HepG2 (cell line): ENCODE results near the gene TRABD. TPM values are rescaled to one million over a fixed set of nuclear protein-coding genes. Genes with fewer than 3 reads are reported as not detected.
A peak's percentile ranks its signal among the peaks of the same experiment; 100 is the strongest.

Experiments
- ERF ChIP-seq: IDR thresholded peaks from 2 replicates; pipeline ENCODE4 v1.6.1; 2018; ENCODE audit warnings: missing biosample characterization, missing genetic modification reagents
- ETV5 ChIP-seq: IDR thresholded peaks from 2 replicates; pipeline ENCODE4 v1.6.1; 2018; ENCODE audit warnings: missing biosample characterization, missing genetic modification reagents, inconsistent platforms, borderline replicate concordance
- FOXP4 ChIP-seq: sonication (generic); formaldehyde crosslinking; IDR thresholded peaks from 2 replicates; pipeline ENCODE4 v1.4.0; 2020; ENCODE audit warnings: missing genetic modification reagents
- HNRNPK ChIP-seq: fragments of 200-400 bp; formaldehyde crosslinking; IDR thresholded peaks from 2 replicates; pipeline ENCODE4 v1.6.1; 2018; ENCODE audit warnings: low read length, low read depth, moderate library complexity, mild to moderate bottlenecking; ENCODE audit not compliant: poor library complexity, severe bottlenecking
- KDM5B ChIP-seq: sonication (generic); formaldehyde crosslinking; IDR thresholded peaks from 2 replicates; pipeline ENCODE4 v1.4.0; 2020; ENCODE audit warnings: missing genetic modification reagents, mild to moderate bottlenecking, borderline replicate concordance
- MTA1 ChIP-seq: sonication (generic); formaldehyde crosslinking; IDR thresholded peaks from 2 replicates; pipeline ENCODE4 v1.4.0; 2020; ENCODE audit warnings: missing genetic modification reagents, mild to moderate bottlenecking, borderline replicate concordance
- MTA3 ChIP-seq: sonication (generic); formaldehyde crosslinking; IDR thresholded peaks from 2 replicates; pipeline ENCODE4 v1.4.0; 2020; ENCODE audit warnings: missing genetic modification reagents
- MZF1 ChIP-seq: sonication (generic); formaldehyde crosslinking; IDR thresholded peaks from 2 replicates; pipeline ENCODE4 v1.8.1; 2023; ENCODE audit warnings: mild to moderate bottlenecking, missing genetic modification reagents, borderline replicate concordance
- PCBP1 ChIP-seq: fragments of 200-400 bp; formaldehyde crosslinking; IDR thresholded peaks from 2 replicates; pipeline ENCODE4 v1.6.1; 2017; ENCODE audit warnings: mild to moderate bottlenecking, low read depth, low read length, borderline replicate concordance
- TFDP2 ChIP-seq: sonication (generic); formaldehyde crosslinking; IDR thresholded peaks from 2 replicates; pipeline ENCODE4 v1.4.0; 2020; ENCODE audit warnings: missing genetic modification reagents
- ZNF598 ChIP-seq: sonication (generic); formaldehyde crosslinking; IDR thresholded peaks from 2 replicates; pipeline ENCODE4 v1.5.1; 2020; ENCODE audit warnings: mild to moderate bottlenecking, missing genetic modification reagents, borderline replicate concordance
- ZNF839 ChIP-seq: sonication (generic); formaldehyde crosslinking; IDR thresholded peaks from 2 replicates; pipeline ENCODE4 v1.4.0; 2020; ENCODE audit warnings: missing genetic modification reagents, mild to moderate bottlenecking, borderline replicate concordance
- polyA plus RNA-seq, 8 experiments: library from polyadenylated mRNA; depleted of rRNA in 3 of 8; stranded (reverse) in 7 of 8; unstranded in 1 of 8; fragments of >200 nt; fragmentation: Illumina TruSeq in 4 of 8; extraction: Trizol in 4 of 8; gene quantifications; 2 replicates each; pipeline versions ENCODE4 v1.2.1 to v1.2.3, GENCODE V29; 2011 to 2016; ENCODE audit warnings: low read depth in 4 of 8, missing spikeins in 1 of 8, mixed read lengths in 1 of 8; ENCODE audit not compliant: insufficient read depth in 1 of 8
- total RNA-seq, 5 experiments: library from RNA; depleted of rRNA; stranded (reverse); fragments of >200 nt; fragmentation: Illumina TruSeq; extraction: Trizol; gene quantifications; 2 replicates each; pipeline ENCODE4 v1.2.3, GENCODE V29; 2016; ENCODE audit warnings: low read depth in 1 of 5
- TF ChIP-seq, protein P1 (sequence below): sonication (generic); formaldehyde crosslinking; IDR thresholded peaks from 2 replicates; pipeline ENCODE4 v1.8.1; 2023; ENCODE audit warnings: missing genetic modification reagents, inconsistent platforms, borderline replicate concordance
- TF ChIP-seq, protein P2 (sequence below): sonication (generic); formaldehyde crosslinking; IDR thresholded peaks from 2 replicates; pipeline ENCODE4 v1.5.1; 2020; ENCODE audit warnings: mild to moderate bottlenecking, moderate library complexity, missing genetic modification reagents
- TF ChIP-seq, protein P3 (sequence below): sonication (generic); formaldehyde crosslinking; IDR thresholded peaks from 2 replicates; pipeline ENCODE4; 2020; ENCODE audit warnings: missing genetic modification reagents, mild to moderate bottlenecking, borderline replicate concordance
- TF ChIP-seq, protein P4 (sequence below): sonication (generic); formaldehyde crosslinking; IDR thresholded peaks from 2 replicates; pipeline ENCODE4 v1.5.0; 2020; ENCODE audit warnings: mild to moderate bottlenecking, missing genetic modification reagents, moderate library complexity

Gene TRABD
- total and polyA plus RNA-seq, 2 of the 13 experiments (the other 11 are each of a cell fraction or from before 2014, with no cell fraction given): 21.5 to 28.9 TPM

GRCh38 chr22:50146439-50147238, 39.1 kb upstream of the TRABD start (continued):
- peak; percentile 28; the same call in 1 of the 2 replicates for TF ChIP-seq KDM5B (CRISPR knock-in tag)
- peak; percentile 22; the same call in 1 of the 2 replicates for TF ChIP-seq TFDP2 (CRISPR knock-in tag)
- TF ChIP-seq ERF: peak; percentile 18; the same call in 1 of the 2 replicates
- TF ChIP-seq, protein P1, sequence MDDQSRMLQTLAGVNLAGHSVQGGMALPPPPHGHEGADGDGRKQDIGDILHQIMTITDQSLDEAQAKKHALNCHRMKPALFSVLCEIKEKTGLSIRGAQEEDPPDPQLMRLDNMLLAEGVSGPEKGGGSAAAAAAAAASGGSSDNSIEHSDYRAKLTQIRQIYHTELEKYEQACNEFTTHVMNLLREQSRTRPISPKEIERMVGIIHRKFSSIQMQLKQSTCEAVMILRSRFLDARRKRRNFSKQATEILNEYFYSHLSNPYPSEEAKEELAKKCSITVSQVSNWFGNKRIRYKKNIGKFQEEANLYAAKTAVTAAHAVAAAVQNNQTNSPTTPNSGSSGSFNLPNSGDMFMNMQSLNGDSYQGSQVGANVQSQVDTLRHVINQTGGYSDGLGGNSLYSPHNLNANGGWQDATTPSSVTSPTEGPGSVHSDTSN (CRISPR knock-in tag): no peak
- peak; percentile 46 for TF ChIP-seq FOXP4 (CRISPR knock-in tag)
- TF ChIP-seq, protein P2, sequence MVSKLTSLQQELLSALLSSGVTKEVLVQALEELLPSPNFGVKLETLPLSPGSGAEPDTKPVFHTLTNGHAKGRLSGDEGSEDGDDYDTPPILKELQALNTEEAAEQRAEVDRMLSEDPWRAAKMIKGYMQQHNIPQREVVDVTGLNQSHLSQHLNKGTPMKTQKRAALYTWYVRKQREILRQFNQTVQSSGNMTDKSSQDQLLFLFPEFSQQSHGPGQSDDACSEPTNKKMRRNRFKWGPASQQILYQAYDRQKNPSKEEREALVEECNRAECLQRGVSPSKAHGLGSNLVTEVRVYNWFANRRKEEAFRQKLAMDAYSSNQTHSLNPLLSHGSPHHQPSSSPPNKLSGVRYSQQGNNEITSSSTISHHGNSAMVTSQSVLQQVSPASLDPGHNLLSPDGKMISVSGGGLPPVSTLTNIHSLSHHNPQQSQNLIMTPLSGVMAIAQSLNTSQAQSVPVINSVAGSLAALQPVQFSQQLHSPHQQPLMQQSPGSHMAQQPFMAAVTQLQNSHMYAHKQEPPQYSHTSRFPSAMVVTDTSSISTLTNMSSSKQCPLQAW: peak; percentile 80
- no peak for TF ChIP-seq HNRNPK
- no peak for TF ChIP-seq MTA3
- TF ChIP-seq MZF1: no peak
- no peak for TF ChIP-seq ZNF839 (CRISPR knock-in tag)
- TF ChIP-seq, protein P3, sequence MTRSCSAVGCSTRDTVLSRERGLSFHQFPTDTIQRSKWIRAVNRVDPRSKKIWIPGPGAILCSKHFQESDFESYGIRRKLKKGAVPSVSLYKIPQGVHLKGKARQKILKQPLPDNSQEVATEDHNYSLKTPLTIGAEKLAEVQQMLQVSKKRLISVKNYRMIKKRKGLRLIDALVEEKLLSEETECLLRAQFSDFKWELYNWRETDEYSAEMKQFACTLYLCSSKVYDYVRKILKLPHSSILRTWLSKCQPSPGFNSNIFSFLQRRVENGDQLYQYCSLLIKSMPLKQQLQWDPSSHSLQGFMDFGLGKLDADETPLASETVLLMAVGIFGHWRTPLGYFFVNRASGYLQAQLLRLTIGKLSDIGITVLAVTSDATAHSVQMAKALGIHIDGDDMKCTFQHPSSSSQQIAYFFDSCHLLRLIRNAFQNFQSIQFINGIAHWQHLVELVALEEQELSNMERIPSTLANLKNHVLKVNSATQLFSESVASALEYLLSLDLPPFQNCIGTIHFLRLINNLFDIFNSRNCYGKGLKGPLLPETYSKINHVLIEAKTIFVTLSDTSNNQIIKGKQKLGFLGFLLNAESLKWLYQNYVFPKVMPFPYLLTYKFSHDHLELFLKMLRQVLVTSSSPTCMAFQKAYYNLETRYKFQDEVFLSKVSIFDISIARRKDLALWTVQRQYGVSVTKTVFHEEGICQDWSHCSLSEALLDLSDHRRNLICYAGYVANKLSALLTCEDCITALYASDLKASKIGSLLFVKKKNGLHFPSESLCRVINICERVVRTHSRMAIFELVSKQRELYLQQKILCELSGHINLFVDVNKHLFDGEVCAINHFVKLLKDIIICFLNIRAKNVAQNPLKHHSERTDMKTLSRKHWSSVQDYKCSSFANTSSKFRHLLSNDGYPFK (CRISPR knock-in tag): peak; percentile 35; the same call in 1 of the 2 replicates
- TF ChIP-seq ETV5 (CRISPR knock-in tag): no peak
- TF ChIP-seq PCBP1: no peak
- TF ChIP-seq, protein P4, sequence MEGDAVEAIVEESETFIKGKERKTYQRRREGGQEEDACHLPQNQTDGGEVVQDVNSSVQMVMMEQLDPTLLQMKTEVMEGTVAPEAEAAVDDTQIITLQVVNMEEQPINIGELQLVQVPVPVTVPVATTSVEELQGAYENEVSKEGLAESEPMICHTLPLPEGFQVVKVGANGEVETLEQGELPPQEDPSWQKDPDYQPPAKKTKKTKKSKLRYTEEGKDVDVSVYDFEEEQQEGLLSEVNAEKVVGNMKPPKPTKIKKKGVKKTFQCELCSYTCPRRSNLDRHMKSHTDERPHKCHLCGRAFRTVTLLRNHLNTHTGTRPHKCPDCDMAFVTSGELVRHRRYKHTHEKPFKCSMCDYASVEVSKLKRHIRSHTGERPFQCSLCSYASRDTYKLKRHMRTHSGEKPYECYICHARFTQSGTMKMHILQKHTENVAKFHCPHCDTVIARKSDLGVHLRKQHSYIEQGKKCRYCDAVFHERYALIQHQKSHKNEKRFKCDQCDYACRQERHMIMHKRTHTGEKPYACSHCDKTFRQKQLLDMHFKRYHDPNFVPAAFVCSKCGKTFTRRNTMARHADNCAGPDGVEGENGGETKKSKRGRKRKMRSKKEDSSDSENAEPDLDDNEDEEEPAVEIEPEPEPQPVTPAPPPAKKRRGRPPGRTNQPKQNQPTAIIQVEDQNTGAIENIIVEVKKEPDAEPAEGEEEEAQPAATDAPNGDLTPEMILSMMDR (CRISPR knock-in tag): peak; percentile 93
- TF ChIP-seq MTA1 (CRISPR knock-in tag): peak; percentile 91
- no peak for TF ChIP-seq ZNF598 (CRISPR knock-in tag)
